ENCODE results near the gene CYLD.
A peak's percentile ranks its signal among the peaks of the same experiment; 100 is the strongest.

The CYLD gene

DNA sequence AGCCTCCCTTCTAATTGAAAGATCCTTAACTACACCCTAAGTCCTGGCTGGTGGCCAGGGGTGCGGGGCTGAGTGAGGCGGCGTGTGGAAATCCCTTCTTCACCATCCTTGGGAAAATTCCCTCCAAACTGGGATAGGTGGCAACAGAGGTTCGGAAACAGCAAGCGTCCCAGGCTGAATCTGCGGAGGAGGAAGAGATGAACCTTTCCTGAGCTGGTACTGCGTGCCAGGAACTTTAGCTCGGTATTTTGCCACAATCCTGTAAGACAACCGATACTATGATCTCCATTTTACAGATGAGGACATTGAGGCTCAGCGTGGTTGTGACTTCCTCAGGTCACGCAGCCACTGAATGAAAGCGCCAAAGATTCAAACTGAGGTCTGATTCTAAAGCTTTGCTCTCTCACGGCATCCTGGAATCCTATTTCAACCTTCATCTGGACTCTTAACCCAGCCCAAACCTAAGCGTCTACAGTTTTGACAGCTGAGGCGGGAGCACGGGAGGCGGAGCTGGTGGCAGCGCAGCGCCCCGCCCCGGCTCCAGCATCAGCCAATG lies 583 bp upstream of the CYLD start:
- Mint-ChIP-seq H3K9me3 (no peaks in the 10 kb centered on the region), H3K27me3 (ENCODE audit: low read depth) (no peaks in the 10 kb centered on the region), H3K4me1 (ENCODE audit: low read depth) (peaks cover 39% of the 10 kb centered on the region), H3K27ac (peak overlapping the region; percentile 99), H3K4me3 (peak overlapping the region; percentile 86), H3K36me3 (ENCODE audit: low read depth) (peaks cover 41% of the 10 kb centered on the region)

DNA sequence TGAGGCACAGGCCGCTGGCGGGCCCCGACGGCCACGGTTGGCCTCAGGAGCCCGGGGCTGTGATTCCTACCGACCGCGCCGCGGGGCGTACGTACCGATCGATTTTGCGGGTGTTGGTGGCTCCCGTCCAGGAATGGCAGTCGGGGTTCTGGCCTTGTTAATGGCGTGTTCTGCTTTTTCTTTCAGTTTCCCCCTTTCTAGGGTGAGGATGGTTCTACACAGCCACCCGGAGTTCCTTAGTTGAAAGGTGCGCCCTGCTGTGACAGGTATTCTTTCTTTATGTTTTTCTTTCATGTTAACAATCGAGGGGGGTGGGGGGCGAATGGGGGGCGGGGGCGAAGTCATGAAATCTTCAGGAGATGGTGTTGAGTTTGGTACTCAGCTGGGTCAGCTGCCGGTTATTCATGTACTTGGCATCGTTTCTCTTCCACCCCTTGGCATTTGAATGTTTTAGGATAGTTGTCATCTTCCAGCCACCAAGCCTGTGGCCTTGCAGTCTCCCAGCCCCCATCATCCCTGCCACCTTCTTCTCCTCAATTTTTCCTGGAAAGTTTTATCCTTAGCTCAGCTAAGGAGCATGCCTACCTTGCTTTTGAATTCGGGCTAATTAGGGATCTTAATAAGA lies 802 bp downstream of the CYLD start:
- H3K4me3 Mint-ChIP-seq: peak overlapping the region; percentile 87
- peak overlapping the region; percentile 76 for H3K27ac Mint-ChIP-seq
- peaks cover 42% of the 10 kb centered on the region for H3K4me1 Mint-ChIP-seq (ENCODE audit: low read depth)
- no peaks in the 10 kb centered on the region for H3K27me3 Mint-ChIP-seq (ENCODE audit: low read depth)
- no peaks in the 10 kb centered on the region for H3K9me3 Mint-ChIP-seq
- H3K36me3 Mint-ChIP-seq (ENCODE audit: low read depth): peaks cover 44% of the 10 kb centered on the region

DNA sequence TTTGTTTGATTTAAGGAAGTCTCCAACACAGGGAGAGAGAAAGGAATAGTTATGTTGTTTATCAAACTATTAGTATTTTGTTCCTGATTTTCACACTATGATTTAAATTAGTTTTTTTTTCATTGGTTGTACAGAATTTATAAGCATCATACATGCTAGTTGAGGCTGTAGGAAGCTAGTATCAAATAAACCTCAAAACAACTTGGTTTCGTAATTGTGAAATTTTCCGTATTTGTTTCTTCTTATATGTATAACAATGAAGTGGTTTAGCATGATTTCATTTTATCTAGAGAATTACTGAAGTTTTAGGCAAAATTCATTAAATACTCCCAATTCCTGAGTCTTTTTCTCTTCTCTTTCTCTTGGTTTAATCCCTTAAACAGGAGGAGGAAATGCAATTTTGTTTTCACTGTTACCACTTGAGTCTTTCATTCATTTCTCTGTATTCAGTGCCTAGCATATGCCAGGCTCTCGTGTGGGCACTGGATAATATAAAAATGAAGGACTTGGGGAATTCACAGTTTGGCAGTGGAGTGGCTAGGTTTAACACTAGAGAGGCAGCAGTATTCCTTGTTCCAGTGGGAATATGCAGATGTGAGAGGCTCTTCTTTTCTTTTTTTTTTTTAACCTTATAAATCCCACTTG lies 1.8 kb downstream of the CYLD start:
- peaks cover 44% of the 10 kb centered on the region for H3K36me3 Mint-ChIP-seq (ENCODE audit: low read depth)

DNA sequence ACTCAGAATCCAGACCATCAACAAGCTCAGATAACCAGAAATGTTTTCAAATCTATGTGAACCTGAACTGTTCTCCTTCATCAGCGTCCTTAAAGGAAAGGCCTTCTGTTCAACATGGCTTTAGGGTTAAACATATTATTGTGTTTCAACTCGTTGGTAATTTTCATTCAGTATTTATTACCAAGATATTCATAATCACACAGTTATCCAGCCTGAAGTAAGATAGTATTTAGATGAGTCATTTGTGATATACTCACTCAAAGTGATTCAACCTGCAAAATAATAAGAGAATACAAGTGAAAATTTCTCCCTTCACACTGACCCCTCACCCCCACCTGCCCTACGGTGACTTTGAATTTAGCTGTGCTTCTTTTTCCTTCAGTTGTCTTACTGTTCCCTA lies 3.0 kb downstream of the CYLD start:
- Mint-ChIP-seq H3K4me1 (ENCODE audit: low read depth) (peaks cover 47% of the 10 kb centered on the region), H3K9me3 (no peaks in the 10 kb centered on the region), H3K27ac (peak overlapping the region; percentile 76), H3K36me3 (ENCODE audit: low read depth) (peaks cover 47% of the 10 kb centered on the region), H3K27me3 (ENCODE audit: low read depth) (no peaks in the 10 kb centered on the region), H3K4me3 (peak overlapping the region; percentile 87)

More for the DNA sequence above, 1.8 kb downstream of the CYLD start:
- Mint-ChIP-seq H3K27ac (peak overlapping the region; percentile 76), H3K4me3 (peak overlapping the region; percentile 87), H3K4me1 (ENCODE audit: low read depth) (peaks cover 44% of the 10 kb centered on the region), H3K27me3 (ENCODE audit: low read depth) (no peaks in the 10 kb centered on the region), H3K9me3 (no peaks in the 10 kb centered on the region)

DNA sequence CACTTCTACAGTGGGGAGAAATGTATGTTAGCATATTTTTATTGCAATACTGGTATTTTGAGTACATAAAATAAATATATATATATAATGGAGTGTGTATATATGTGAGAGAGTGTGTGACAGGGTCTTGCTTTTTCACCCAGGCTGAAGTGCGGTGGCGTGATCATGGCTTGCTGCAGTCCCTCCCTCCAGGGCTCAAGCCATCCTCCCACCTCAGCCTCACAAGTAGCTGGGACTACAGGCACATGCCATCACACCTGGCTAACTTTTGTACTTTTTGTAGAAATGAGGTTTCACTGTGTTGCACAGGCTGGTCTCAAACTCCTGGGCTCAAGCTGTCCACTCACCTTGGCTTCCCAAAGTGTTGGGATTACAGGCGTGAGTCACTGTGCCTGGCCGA lies 4.1 kb downstream of the CYLD start:
- Mint-ChIP-seq H3K27ac (peak overlapping the region; percentile 76), H3K27me3 (ENCODE audit: low read depth) (no peaks in the 10 kb centered on the region), H3K4me1 (ENCODE audit: low read depth) (peaks cover 45% of the 10 kb centered on the region), H3K9me3 (no peaks in the 10 kb centered on the region), H3K4me3 (peak overlapping the region; percentile 87), H3K36me3 (ENCODE audit: low read depth) (peaks cover 48% of the 10 kb centered on the region)

DNA sequence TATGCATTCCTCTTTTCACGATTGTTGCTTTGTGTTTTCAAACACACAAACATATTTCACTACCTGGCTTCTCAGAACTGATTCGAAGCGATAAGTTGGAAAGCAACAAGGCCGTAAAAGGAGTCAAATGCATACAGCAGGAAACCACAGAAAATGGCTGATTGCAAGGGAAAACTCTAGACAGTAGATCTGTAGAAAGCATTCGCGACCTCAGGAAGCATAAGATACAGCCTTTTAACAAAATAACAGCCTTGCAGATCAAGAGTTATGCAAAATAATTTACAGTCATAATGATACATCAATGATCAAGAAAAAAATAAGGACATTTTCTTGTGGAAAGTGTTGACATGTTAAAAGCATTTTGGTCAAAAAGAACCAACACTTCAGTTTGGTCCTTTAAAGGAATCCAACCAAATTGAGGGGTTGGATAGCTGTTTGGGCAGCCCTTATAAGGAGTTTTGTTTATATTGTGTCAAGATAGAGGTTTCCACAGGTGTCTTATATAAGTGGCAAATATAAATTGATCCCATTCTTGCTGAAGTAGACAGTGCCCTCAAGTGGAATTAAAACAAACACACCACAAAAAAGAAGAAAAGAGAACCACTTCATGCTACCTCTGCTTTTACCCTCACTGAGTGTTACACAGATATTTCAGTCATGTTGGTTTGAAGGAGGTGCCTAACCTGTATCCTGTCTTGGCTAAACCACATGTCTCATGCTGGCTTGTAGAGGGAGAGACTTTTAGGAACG lies 5.5 kb downstream of the CYLD start:
- H3K27me3 Mint-ChIP-seq (ENCODE audit: low read depth): no peaks in the 10 kb centered on the region
- peaks cover 42% of the 10 kb centered on the region for H3K4me1 Mint-ChIP-seq (ENCODE audit: low read depth)
- H3K4me3 Mint-ChIP-seq: peak overlapping the region; percentile 92
- H3K27ac Mint-ChIP-seq: peak overlapping the region; percentile 94
- H3K36me3 Mint-ChIP-seq (ENCODE audit: low read depth): peaks cover 52% of the 10 kb centered on the region
- H3K9me3 Mint-ChIP-seq: no peaks in the 10 kb centered on the region

DNA sequence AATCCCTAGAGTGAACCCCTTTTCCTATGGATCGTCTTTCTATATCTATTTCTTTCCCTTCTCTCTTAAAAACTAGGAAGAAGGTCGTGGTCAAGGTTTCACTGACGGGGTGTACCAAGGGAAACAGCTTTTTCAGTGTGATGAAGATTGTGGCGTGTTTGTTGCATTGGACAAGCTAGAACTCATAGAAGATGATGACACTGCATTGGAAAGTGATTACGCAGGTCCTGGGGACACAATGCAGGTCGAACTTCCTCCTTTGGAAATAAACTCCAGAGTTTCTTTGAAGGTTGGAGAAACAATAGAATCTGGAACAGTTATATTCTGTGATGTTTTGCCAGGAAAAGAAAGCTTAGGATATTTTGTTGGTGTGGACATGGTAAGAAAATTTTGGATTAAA lies 9.6 kb downstream of the CYLD start:
- peaks cover 51% of the 10 kb centered on the region for H3K36me3 Mint-ChIP-seq (ENCODE audit: low read depth)
- H3K27me3 Mint-ChIP-seq (ENCODE audit: low read depth): no peaks in the 10 kb centered on the region
- no peaks in the 10 kb centered on the region for H3K9me3 Mint-ChIP-seq
- peaks cover 47% of the 10 kb centered on the region for H3K4me1 Mint-ChIP-seq (ENCODE audit: low read depth)
- peak overlapping the region; percentile 56 for H3K4me3 Mint-ChIP-seq
- no peak overlapping the region for H3K27ac Mint-ChIP-seq

DNA sequence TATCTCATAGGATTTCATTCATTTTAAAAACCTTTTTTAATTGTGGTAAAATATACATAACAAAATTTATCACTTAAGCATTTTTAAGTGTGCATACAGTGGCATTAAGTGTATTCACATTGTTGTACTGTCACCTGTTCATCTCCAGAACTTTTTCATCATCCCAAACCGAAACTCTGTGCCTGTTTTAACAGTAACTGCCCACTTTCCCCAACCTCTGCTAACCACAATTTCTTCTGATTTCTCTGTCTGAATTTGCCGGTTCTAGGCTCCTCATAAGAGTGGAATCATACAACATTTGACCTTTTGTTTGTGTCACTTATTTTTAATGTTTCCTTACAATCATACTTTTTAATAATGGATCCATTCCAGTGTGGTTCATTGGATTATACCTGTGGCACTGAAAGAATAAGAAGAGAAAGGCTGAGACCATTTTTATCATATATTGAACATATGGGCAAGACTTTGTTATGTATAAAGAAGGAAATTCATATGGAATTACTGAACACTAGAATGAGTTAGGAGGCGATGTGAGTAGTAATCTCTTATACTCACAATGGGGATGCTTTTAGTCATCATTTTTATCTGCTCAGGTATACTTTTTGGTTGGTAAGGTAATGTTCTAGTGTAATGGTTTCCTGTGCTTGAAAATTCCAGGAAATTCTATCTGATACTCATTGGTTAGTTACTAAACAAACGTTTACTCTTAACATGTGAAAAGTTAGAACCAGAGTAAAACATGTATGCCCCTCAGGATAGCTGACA lies 10.8 kb downstream of the CYLD start:
- Mint-ChIP-seq H3K4me3 (peak overlapping the region; percentile 8), H3K4me1 (ENCODE audit: low read depth) (peaks cover 46% of the 10 kb centered on the region), H3K36me3 (ENCODE audit: low read depth) (peaks cover 52% of the 10 kb centered on the region), H3K27me3 (ENCODE audit: low read depth) (no peaks in the 10 kb centered on the region), H3K9me3 (no peaks in the 10 kb centered on the region), H3K27ac (peak overlapping the region; percentile 12)

DNA sequence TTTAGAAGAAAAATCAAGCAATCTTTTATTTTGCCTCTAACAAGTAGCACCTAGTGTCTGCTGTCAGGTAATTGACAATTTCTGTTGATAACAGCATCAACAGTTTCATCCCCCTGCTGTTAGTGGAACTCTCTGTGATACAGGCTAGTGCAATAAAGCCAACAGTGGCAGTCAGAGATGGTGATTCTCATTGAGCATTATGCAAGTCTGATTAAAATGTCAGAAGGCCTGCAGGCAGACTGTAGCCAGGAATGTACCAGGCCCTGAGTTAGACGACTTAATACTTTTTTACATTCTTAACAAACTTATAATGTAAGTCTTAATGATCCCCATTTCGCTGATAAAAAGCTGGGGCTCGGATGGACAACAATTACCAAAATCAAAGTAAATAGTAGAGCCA lies 14.6 kb downstream of the CYLD start:
- peaks cover 51% of the 10 kb centered on the region for H3K4me1 Mint-ChIP-seq (ENCODE audit: low read depth)
- peaks cover 55% of the 10 kb centered on the region for H3K36me3 Mint-ChIP-seq (ENCODE audit: low read depth)
- H3K4me3 Mint-ChIP-seq: no peak overlapping the region
- H3K27ac Mint-ChIP-seq: no peak overlapping the region
- H3K9me3 Mint-ChIP-seq: no peaks in the 10 kb centered on the region
- H3K27me3 Mint-ChIP-seq (ENCODE audit: low read depth): no peaks in the 10 kb centered on the region

DNA sequence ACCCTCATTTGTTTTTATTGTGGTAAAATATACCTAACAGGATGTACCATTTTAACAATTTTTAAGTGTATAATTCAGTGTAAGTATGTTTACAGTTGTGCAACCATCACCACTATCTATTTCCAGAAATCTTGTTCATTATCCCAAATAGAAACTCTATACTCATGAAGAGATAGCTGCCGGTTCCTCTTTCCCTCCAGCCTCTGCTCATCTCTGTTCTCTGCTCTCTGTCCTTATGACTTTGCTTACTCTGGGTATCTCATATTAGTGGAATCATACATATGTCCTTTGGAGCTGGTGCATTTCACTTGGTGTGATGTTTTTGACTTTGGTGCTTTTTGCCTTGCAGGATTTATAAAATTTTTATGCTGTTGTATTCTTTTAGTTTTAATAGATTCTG lies 19.4 kb downstream of the CYLD start:
- no peak overlapping the region for H3K4me3 Mint-ChIP-seq

DNA sequence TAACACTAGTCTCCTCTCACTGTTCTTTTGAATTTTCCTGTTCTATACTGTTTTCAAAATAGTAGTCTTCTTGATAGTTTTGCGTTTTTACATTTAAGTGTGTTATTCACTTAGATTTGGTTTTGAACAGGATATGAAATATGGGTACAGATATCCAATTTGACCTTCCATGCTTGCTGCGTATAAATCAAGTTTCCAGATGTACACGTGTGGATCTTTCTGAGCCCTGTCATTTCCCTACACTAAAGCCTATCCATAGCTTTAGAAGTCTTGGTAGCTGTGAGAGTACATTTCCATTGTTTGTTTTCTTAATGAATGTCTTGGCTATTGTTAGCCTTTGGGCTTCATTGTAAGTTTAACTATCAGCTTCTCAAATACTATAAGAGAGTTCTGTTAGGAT lies 20.4 kb downstream of the CYLD start:
- Mint-ChIP-seq H3K36me3 (ENCODE audit: low read depth) (peaks cover 66% of the 10 kb centered on the region), H3K4me1 (ENCODE audit: low read depth) (peaks cover 57% of the 10 kb centered on the region), H3K4me3 (no peak overlapping the region), H3K27ac (peak overlapping the region; percentile 14), H3K27me3 (ENCODE audit: low read depth) (no peaks in the 10 kb centered on the region), H3K9me3 (peaks cover 17% of the 10 kb centered on the region)

More for the DNA sequence above, 19.4 kb downstream of the CYLD start:
- Mint-ChIP-seq H3K36me3 (ENCODE audit: low read depth) (peaks cover 66% of the 10 kb centered on the region), H3K9me3 (peaks cover 11% of the 10 kb centered on the region), H3K27ac (no peak overlapping the region), H3K27me3 (ENCODE audit: low read depth) (no peaks in the 10 kb centered on the region), H3K4me1 (ENCODE audit: low read depth) (peaks cover 58% of the 10 kb centered on the region)

DNA sequence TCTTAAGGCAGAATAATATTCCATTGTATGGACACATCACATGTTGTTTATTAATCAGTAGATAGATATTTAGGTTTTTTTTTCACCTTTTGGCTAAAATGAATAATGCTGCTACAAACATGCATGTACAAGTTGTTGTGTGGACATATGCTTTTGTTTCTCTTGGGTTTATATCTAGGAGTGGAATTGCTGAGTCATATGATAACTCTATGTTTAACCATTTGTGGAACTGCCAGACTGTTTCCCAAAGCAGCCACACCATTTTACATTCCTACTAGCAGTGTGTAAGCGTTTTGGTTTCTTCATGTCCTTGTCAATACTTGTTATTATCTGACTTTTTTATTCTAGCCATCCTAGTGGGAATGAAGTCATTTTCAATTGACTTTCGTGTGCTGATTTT lies 21.3 kb downstream of the CYLD start:
- H3K27ac Mint-ChIP-seq: peak overlapping the region; percentile 17
- peaks cover 52% of the 10 kb centered on the region for H3K4me1 Mint-ChIP-seq (ENCODE audit: low read depth)
- H3K9me3 Mint-ChIP-seq: peaks cover 17% of the 10 kb centered on the region
- peaks cover 69% of the 10 kb centered on the region for H3K36me3 Mint-ChIP-seq (ENCODE audit: low read depth)
- no peaks in the 10 kb centered on the region for H3K27me3 Mint-ChIP-seq (ENCODE audit: low read depth)
- no peak overlapping the region for H3K4me3 Mint-ChIP-seq

DNA sequence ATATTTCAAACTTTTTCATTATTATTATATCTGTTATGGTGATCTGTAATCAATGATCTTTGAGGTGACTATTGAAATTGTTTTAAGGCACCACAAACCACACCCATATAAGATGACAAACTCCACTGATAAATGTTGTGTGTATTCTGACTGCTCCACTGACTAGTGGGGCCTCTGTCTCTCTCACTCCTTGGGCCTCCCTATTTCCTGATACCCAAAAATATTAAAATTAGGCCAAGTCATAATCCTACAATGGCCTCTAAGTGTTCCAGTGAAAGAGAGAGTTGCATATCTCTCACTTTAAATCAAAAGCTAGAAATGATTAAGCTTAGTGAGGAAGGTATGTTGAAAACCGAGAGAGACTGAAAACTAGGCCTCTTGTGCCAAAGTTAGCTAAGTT lies 23.4 kb downstream of the CYLD start:
- peaks cover 29% of the 10 kb centered on the region for H3K9me3 Mint-ChIP-seq
- peaks cover 80% of the 10 kb centered on the region for H3K36me3 Mint-ChIP-seq (ENCODE audit: low read depth)
- no peak overlapping the region for H3K27ac Mint-ChIP-seq
- H3K4me1 Mint-ChIP-seq (ENCODE audit: low read depth): peaks cover 56% of the 10 kb centered on the region
- H3K27me3 Mint-ChIP-seq (ENCODE audit: low read depth): no peaks in the 10 kb centered on the region
- H3K4me3 Mint-ChIP-seq: no peak overlapping the region

DNA sequence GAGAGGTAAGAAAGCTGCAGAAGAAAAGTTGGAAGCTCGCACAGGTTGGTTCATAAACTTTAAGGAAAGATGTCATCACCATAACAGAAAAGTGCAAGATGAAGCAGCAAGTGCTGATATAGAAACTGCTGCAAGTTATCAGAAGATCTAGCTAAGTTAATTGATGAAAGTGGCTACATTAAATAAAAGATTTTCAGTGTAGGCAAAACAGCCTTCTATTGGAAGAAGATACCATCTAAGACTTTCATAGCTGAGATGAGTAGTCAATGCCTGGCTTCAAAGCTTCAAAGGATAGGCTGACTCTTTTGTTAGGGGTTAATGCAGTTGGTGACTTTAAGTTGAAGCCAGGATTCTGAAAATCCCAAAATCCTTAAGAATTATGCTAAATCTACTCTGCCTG lies 24.0 kb downstream of the CYLD start:
- H3K27ac Mint-ChIP-seq: no peak overlapping the region
- H3K4me1 Mint-ChIP-seq (ENCODE audit: low read depth): peaks cover 58% of the 10 kb centered on the region
- H3K4me3 Mint-ChIP-seq: no peak overlapping the region
- H3K36me3 Mint-ChIP-seq (ENCODE audit: low read depth): peaks cover 82% of the 10 kb centered on the region
- no peaks in the 10 kb centered on the region for H3K27me3 Mint-ChIP-seq (ENCODE audit: low read depth)
- H3K9me3 Mint-ChIP-seq: peaks cover 29% of the 10 kb centered on the region

Measured in T-helper 1 cell treated with Interleukin-12 subunit alpha and Interleukin-12 subunit beta and Interleukin-4 antibody, amounts not matched to agents 30 μg/mL and 1 μg/mL, for 36 hours (primary cell).